ENCODE data around the gene RASL11A.

Gene RASL11A

DNA sequence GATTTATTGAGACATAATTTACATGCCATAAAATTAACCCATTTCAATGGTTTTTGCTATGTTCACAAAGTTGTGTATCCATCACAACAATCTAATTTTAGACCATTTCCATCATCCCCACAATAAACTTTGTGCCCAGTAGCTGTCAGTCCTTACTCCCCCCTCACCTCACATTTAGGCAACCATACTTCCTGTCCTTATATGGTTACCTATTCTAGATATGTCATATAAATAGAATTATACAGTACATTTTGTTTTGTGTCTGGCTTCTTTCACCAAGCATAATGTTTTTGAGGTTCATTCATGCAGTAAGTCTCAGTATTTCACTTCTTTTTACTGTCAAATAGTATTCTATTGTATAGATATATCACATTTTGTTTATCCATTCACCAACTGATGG is 42.5 kb upstream of the RASL11A start:
- no peak for TF ChIP-seq EZH2phosphoT487 (IDR thresholded peaks at IDR 0.05; ENCODE audit: low read length)
- TF ChIP-seq CTCF (IDR thresholded peaks at IDR 0.05; ENCODE audit: low read length), result no peak
- no peak for TF ChIP-seq EZH2 (optimal IDR thresholded peaks at IDR 0.05; ENCODE audit: low read depth, low read length)
- no peak overlapping the region for H3K27ac ChIP-seq (ENCODE audit: low read length)

GRCh38 chr13:27229642-27230041 is 41.0 kb upstream of the RASL11A start:
- H3K4me1 ChIP-seq (ENCODE audit: low read length), result no peaks in the 10 kb centered on the region
- H3K4me2 ChIP-seq (ENCODE audit: low read depth, low read length), result no peak overlapping the region
- no peaks in the 10 kb centered on the region for H3F3A ChIP-seq (ENCODE audit: insufficient read depth, low read length)
- TF ChIP-seq CTCF (IDR thresholded peaks at IDR 0.05; ENCODE audit: low read length) (no peak), EZH2phosphoT487 (IDR thresholded peaks at IDR 0.05; ENCODE audit: low read length) (no peak), EZH2 (optimal IDR thresholded peaks at IDR 0.05; ENCODE audit: low read depth, low read length) (no peak)
- no peaks in the 10 kb centered on the region for H3K36me3 ChIP-seq (replicated peaks; ENCODE audit: insufficient read depth, low read length)
- H3K79me2 ChIP-seq (ENCODE audit: low read length), result no peaks in the 10 kb centered on the region
- no peaks in the 10 kb centered on the region for H3K9me2 ChIP-seq (replicated peaks; ENCODE audit: insufficient read depth, low read length)
- H3K9me3 ChIP-seq (replicated peaks; ENCODE audit: insufficient read depth, low read length), result no peaks in the 10 kb centered on the region
- no peak overlapping the region for H3K4me3 ChIP-seq (ENCODE audit: low read length)
- no peak overlapping the region for H3K27ac ChIP-seq (ENCODE audit: low read length)
- H4K20me1 ChIP-seq (ENCODE audit: insufficient read depth, low read length), result no peaks in the 10 kb centered on the region
- no peak overlapping the region for H3K9ac ChIP-seq (ENCODE audit: low read length)
- H2AFZ ChIP-seq (ENCODE audit: low read length), result no peak overlapping the region
- no peak for DNase-seq
- no peaks in the 10 kb centered on the region for H3K27me3 ChIP-seq (replicated peaks; ENCODE audit: insufficient read depth, low read length)

More for the DNA sequence above, 42.5 kb upstream of the RASL11A start:
- no peak overlapping the region for H3K4me3 ChIP-seq (ENCODE audit: low read length)
- no peaks in the 10 kb centered on the region for H3K36me3 ChIP-seq (replicated peaks; ENCODE audit: insufficient read depth, low read length)
- H3K9me2 ChIP-seq (replicated peaks; ENCODE audit: insufficient read depth, low read length), result no peaks in the 10 kb centered on the region
- no peak overlapping the region for H3K9ac ChIP-seq (ENCODE audit: low read length)
- no peak overlapping the region for H3K4me2 ChIP-seq (ENCODE audit: low read depth, low read length)
- H3K9me3 ChIP-seq (replicated peaks; ENCODE audit: insufficient read depth, low read length), result no peaks in the 10 kb centered on the region
- no peaks in the 10 kb centered on the region for H3K27me3 ChIP-seq (replicated peaks; ENCODE audit: insufficient read depth, low read length)
- H3F3A ChIP-seq (ENCODE audit: insufficient read depth, low read length), result no peaks in the 10 kb centered on the region
- H4K20me1 ChIP-seq (ENCODE audit: insufficient read depth, low read length), result no peaks in the 10 kb centered on the region
- no peaks in the 10 kb centered on the region for H3K79me2 ChIP-seq (ENCODE audit: low read length)
- no peaks in the 10 kb centered on the region for H3K4me1 ChIP-seq (ENCODE audit: low read length)
- no peak for DNase-seq
- no peak overlapping the region for H2AFZ ChIP-seq (ENCODE audit: low read length)

GRCh38 chr13:27233964-27234363 is 36.7 kb upstream of the RASL11A start:
- no peaks in the 10 kb centered on the region for H3K36me3 ChIP-seq (replicated peaks; ENCODE audit: insufficient read depth, low read length)
- no peaks in the 10 kb centered on the region for H3K79me2 ChIP-seq (ENCODE audit: low read length)
- TF ChIP-seq EZH2 (optimal IDR thresholded peaks at IDR 0.05; ENCODE audit: low read depth, low read length) (no peak), EZH2phosphoT487 (IDR thresholded peaks at IDR 0.05; ENCODE audit: low read length) (no peak), CTCF (IDR thresholded peaks at IDR 0.05; ENCODE audit: low read length) (no peak)
- no peak overlapping the region for H2AFZ ChIP-seq (ENCODE audit: low read length)
- no peak overlapping the region for H3K4me2 ChIP-seq (ENCODE audit: low read depth, low read length)
- DNase-seq, result no peak
- H3K9me2 ChIP-seq (replicated peaks; ENCODE audit: insufficient read depth, low read length), result no peaks in the 10 kb centered on the region
- H3K27me3 ChIP-seq (replicated peaks; ENCODE audit: insufficient read depth, low read length), result no peaks in the 10 kb centered on the region
- H3K9ac ChIP-seq (ENCODE audit: low read length), result no peak overlapping the region
- no peaks in the 10 kb centered on the region for H4K20me1 ChIP-seq (ENCODE audit: insufficient read depth, low read length)
- no peaks in the 10 kb centered on the region for H3F3A ChIP-seq (ENCODE audit: insufficient read depth, low read length)
- H3K27ac ChIP-seq (ENCODE audit: low read length), result no peak overlapping the region
- no peak overlapping the region for H3K4me3 ChIP-seq (ENCODE audit: low read length)
- H3K9me3 ChIP-seq (replicated peaks; ENCODE audit: insufficient read depth, low read length), result no peaks in the 10 kb centered on the region
- H3K4me1 ChIP-seq (ENCODE audit: low read length), result no peaks in the 10 kb centered on the region
